Mesendoderm (in vitro differentiated cells): ENCODE data around the gene DUSP7.

Experiments
- DNase-seq: peaks from one replicate; pipeline ENCODE4 v3.0.0; 2013
- H2AK5ac ChIP-seq: 2 replicates; pipeline ENCODE4 v1.6.1; 2013; ENCODE audit warnings: low read length, inconsistent platforms
- H2BK120ac ChIP-seq: 2 replicates; pipeline ENCODE4 v1.6.1; 2013; ENCODE audit warnings: low read depth, mild to moderate bottlenecking, low read length, moderate library complexity, mixed read lengths
- H2BK15ac ChIP-seq: replicated peaks from 2 replicates; pipeline ENCODE4 v1.6.1; 2013; ENCODE audit warnings: low read depth, mild to moderate bottlenecking, moderate library complexity
- H2BK5ac ChIP-seq: 2 replicates; pipeline ENCODE4 v1.6.1; 2013; ENCODE audit warnings: low read length, inconsistent platforms
- H3K18ac ChIP-seq: 2 replicates; pipeline ENCODE4 v1.6.1; 2013; ENCODE audit warnings: mild to moderate bottlenecking, low read length, mixed read lengths
- H3K23ac ChIP-seq: one replicate; pipeline ENCODE4 v1.6.1; 2013; ENCODE audit warnings: low read length
- H3K27ac ChIP-seq: 2 replicates; pipeline ENCODE4 v1.5.1; 2013; ENCODE audit warnings: low read depth, mild to moderate bottlenecking, inconsistent platforms, low read length, moderate library complexity
- H3K27me3 ChIP-seq: 2 replicates; pipeline ENCODE4 v1.6.1; 2013; ENCODE audit warnings: low read length, control low read depth, mild to moderate bottlenecking, inconsistent platforms; ENCODE audit not compliant: insufficient read depth, poor library complexity
- H3K36me3 ChIP-seq: 2 replicates; pipeline ENCODE4 v1.6.1; 2013; ENCODE audit warnings: low read length, inconsistent platforms; ENCODE audit not compliant: control insufficient read depth, insufficient read depth
- H3K4ac ChIP-seq: one replicate; pipeline ENCODE4 v1.6.1; 2013; ENCODE audit warnings: low read depth, mild to moderate bottlenecking, low read length, moderate library complexity
- H3K4me1 ChIP-seq: 2 replicates; pipeline ENCODE4 v1.6.1; 2013; ENCODE audit warnings: low read depth, low read length, inconsistent platforms; ENCODE audit not compliant: control insufficient read depth
- H3K4me2 ChIP-seq: 2 replicates; pipeline ENCODE4 v1.6.1; 2013; ENCODE audit warnings: low read length
- H3K4me3 ChIP-seq: 2 replicates; pipeline ENCODE4 v1.5.1; 2013; ENCODE audit warnings: mild to moderate bottlenecking, low read length
- H3K56ac ChIP-seq: one replicate; pipeline ENCODE4 v1.6.1; 2013; ENCODE audit warnings: low read length
- H3K79me1 ChIP-seq: 2 replicates; pipeline ENCODE4 v1.6.1; 2013; ENCODE audit warnings: low read length, inconsistent platforms
- H3K79me2 ChIP-seq: 2 replicates; pipeline ENCODE4 v1.6.1; 2013; ENCODE audit warnings: mild to moderate bottlenecking, low read length; ENCODE audit not compliant: control insufficient read depth, insufficient read depth
- H3K9ac ChIP-seq: 2 replicates; pipeline ENCODE4 v1.6.1; 2013; ENCODE audit warnings: low read length, inconsistent platforms
- H4K5ac ChIP-seq: one replicate; pipeline ENCODE4 v1.6.1; 2013; ENCODE audit warnings: low read length
- H4K8ac ChIP-seq: one replicate; pipeline ENCODE4 v1.6.1; 2013; ENCODE audit warnings: low read depth, mild to moderate bottlenecking, control low read depth, low read length, moderate library complexity
- WGBS: extraction: QIAGEN DNeasy Blood & Tissue Kit; methylation state at CpG from one replicate; pipeline ENCODE4 v1.1.7; 2013; ENCODE audit warnings: low lambda C conversion rate, missing lambda C conversion rate; ENCODE audit not compliant: insufficient coverage; ENCODE audit errors: extremely low coverage; 5-methylcytosine and 5-hydroxymethylcytosine counted together

The DUSP7 gene

DNA sequence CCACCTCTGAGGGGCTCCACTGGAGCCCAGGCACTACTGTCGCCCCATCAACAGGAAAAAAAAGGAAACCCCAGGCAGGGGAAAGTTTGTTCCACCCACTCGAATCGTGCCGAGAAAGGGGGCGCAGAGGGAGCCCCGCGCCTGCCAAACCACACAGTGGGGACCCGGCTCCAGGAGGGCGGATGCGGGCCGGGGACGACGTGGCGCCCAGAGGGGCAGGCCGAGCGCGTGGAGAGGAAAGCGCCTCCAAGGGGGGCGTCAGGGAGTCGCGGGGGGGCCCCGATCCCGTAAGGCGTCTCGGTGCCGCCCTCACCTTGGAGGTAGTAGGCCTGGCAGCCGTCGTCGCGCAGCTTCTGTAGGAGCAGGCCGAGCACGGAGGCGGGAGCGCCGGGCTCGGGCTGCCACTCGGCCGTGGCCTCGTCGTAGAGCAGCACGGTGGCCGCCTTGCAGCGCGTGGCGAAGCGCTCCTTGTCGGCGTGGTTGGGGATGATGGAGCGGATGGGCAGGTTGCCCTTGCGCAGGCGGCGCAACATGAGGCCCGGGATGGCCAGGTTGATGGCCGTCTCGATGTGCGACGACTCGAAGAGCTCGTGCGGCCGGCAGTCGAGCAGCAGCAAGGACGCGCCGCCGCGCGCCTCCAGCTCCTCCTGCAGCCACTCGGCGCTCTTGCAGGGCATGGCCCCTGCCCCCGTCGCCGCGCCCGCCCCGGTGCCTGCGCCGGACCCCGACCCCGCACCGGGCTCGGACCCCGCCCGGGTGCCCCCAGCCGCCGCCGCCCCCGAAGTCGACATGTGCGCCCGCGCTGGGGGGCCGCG lies 627 bp downstream of the DUSP7 start:
- H3K4me1 ChIP-seq = peaks cover 5% of the 10 kb centered on the region
- no peaks in the 10 kb centered on the region for H3K27me3 ChIP-seq
- H3K4me3 ChIP-seq = peak overlapping the region; percentile 78
- H3K79me2 ChIP-seq = no peaks in the 10 kb centered on the region
- H3K27ac ChIP-seq = no peak overlapping the region
- H3K23ac ChIP-seq = peak overlapping the region; percentile 30
- H4K5ac ChIP-seq = no peak overlapping the region
- H2AK5ac ChIP-seq = no peak overlapping the region
- DNase-seq = peak; percentile 87
- no CpG with 5 or more reads among the region's 94 CpGs for WGBS
- peak overlapping the region; percentile 71 for H3K4me2 ChIP-seq
- peak overlapping the region; percentile 2 for H2BK120ac ChIP-seq
- no peak overlapping the region for H4K8ac ChIP-seq
- peaks cover 8% of the 10 kb centered on the region for H3K79me1 ChIP-seq
- H2BK5ac ChIP-seq = no peak overlapping the region
- H2BK15ac ChIP-seq = no peak overlapping the region
- peak overlapping the region; percentile 75 for H3K9ac ChIP-seq
- peaks cover 6% of the 10 kb centered on the region for H3K36me3 ChIP-seq
- peak overlapping the region; percentile 34 for H3K18ac ChIP-seq
- peak overlapping the region; percentile 19 for H3K4ac ChIP-seq
- H3K56ac ChIP-seq = peak overlapping the region; percentile 92

GRCh38 chr3:52054661-52055511 lies 1.5 kb downstream of the DUSP7 start:
- peaks cover 8% of the 10 kb centered on the region for H3K79me1 ChIP-seq
- peak; percentile 35 for DNase-seq
- H4K8ac ChIP-seq = no peak overlapping the region
- peaks cover 10% of the 10 kb centered on the region for H3K36me3 ChIP-seq
- peaks cover 5% of the 10 kb centered on the region for H3K4me1 ChIP-seq
- no peak overlapping the region for H3K27ac ChIP-seq
- H3K4me2 ChIP-seq = peak overlapping the region; percentile 71
- peak overlapping the region; percentile 75 for H3K9ac ChIP-seq
- H3K18ac ChIP-seq = no peak overlapping the region
- H3K56ac ChIP-seq = peak overlapping the region; percentile 92
- peak overlapping the region; percentile 18 for H3K4ac ChIP-seq
- H2BK5ac ChIP-seq = no peak overlapping the region
- no peak overlapping the region for H4K5ac ChIP-seq
- no CpG with 5 or more reads among the region's 26 CpGs for WGBS
- H3K79me2 ChIP-seq = no peaks in the 10 kb centered on the region
- H3K4me3 ChIP-seq = peak overlapping the region; percentile 78
- H2AK5ac ChIP-seq = no peak overlapping the region
- no peak overlapping the region for H2BK120ac ChIP-seq
- peak overlapping the region; percentile 30 for H3K23ac ChIP-seq
- no peak overlapping the region for H2BK15ac ChIP-seq
- H3K27me3 ChIP-seq = no peaks in the 10 kb centered on the region

DNA sequence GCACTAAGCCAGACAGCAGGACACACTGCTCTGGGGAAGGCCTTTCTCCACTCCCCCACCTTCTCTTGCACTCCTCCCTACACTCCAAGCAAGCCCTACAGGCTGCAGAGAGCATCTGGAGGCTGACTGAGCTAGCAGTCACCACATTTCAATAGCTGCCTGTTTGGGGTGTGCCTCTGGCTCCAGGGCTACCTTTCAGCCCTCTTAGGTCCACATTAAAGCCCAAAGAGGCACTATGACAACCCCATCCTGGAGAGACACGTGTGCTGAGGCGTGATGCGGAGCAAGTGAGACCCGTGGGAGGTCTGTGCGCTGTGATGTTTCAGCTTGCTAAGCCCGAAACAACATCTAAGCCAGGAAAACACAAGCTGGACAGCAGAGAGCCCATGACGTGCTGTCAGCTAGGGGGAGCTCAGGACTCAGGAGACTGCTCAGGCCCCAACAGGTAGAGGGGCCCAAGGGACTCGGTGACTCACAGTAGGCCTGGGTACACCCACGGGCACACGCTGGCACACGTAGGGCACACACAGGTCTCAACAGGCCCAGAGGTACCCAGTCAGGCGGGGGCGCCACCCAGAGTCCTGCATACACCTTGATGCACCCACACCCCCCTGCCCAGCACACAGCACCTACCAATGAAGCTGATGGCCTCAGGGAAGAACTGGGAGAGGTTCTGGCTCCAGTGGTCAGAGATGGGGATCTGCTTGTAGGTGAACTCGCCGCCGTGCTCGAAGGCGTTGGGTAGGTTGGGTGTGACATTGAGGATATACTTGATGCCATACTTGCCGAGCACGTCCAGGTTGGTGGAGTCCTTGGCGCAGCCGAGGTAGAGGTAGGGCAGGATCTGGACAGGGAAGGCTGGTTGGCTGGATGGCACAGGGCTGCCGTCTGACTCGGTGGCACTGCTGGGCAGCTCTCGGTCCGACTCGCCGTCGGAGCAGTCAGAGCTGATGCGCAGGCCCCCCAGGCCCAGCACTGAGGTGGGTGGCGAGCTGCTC lies 2.8 kb downstream of the DUSP7 start:
- Histone ChIP-seq H3K36me3 (peaks cover 10% of the 10 kb centered on the region), H3K18ac (no peak overlapping the region), H2AK5ac (no peak overlapping the region), H3K27ac (no peak overlapping the region), H3K79me2 (no peaks in the 10 kb centered on the region), H3K23ac (no peak overlapping the region), H4K5ac (no peak overlapping the region), H3K56ac (peak overlapping the region; percentile 80), H2BK5ac (no peak overlapping the region), H4K8ac (no peak overlapping the region), H3K79me1 (peaks cover 8% of the 10 kb centered on the region), H2BK120ac (no peak overlapping the region), H3K27me3 (no peaks in the 10 kb centered on the region), H3K4me2 (no peak overlapping the region), H3K4me3 (no peak overlapping the region), H3K4me1 (peaks cover 5% of the 10 kb centered on the region), H3K9ac (peak overlapping the region; percentile 37), H2BK15ac (no peak overlapping the region), H3K4ac (no peak overlapping the region)
- peak; percentile 38 for DNase-seq
- WGBS = no CpG with 5 or more reads among the region's 31 CpGs

- Histone ChIP-seq H2BK5ac (no peak overlapping the region), H3K23ac (no peak overlapping the region), H3K9ac (peak overlapping the region; percentile 37), H4K8ac (no peak overlapping the region), H3K36me3 (peaks cover 10% of the 10 kb centered on the region), H3K56ac (peak overlapping the region; percentile 80), H3K27ac (no peak overlapping the region), H3K4me1 (peaks cover 5% of the 10 kb centered on the region), H3K4ac (no peak overlapping the region), H3K4me3 (no peak overlapping the region), H3K27me3 (no peaks in the 10 kb centered on the region), H3K4me2 (peak overlapping the region; percentile 14), H3K79me2 (no peaks in the 10 kb centered on the region), H2BK15ac (no peak overlapping the region), H3K79me1 (peaks cover 8% of the 10 kb centered on the region), H4K5ac (no peak overlapping the region), H3K18ac (no peak overlapping the region), H2BK120ac (no peak overlapping the region), H2AK5ac (no peak overlapping the region)
- peak; percentile 91 for DNase-seq
- WGBS = no CpG with 5 or more reads among the region's 10 CpGs
These were observed 3.5 kb downstream of the DUSP7 start for GRCh38 chr3:52052831-52053306.

DNA sequence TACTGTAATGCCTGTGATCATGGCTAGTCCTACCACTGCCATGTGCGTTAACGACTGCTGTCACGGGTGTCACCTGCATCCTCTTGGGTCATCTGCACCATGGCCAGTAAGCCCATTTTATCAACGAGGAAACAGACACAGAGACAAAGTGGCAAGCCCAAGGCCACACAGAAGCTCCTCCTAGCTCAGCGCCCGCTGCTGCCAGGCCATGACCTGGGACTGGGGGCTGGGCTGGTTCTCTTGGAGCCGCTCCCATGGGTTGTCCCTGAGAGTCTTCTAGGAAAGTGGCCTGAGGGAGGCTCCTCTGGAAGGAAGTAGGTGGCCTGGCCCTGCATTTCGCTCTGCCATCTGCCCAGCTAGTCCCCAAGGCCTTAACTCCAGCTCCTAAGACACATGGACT lies 4.9 kb downstream of the DUSP7 start:
- Histone ChIP-seq H3K4me1 (peaks cover 5% of the 10 kb centered on the region), H2BK15ac (no peak overlapping the region), H3K79me2 (no peaks in the 10 kb centered on the region), H3K27me3 (no peaks in the 10 kb centered on the region), H3K23ac (no peak overlapping the region), H4K5ac (no peak overlapping the region), H2BK5ac (no peak overlapping the region), H2BK120ac (no peak overlapping the region), H3K27ac (no peak overlapping the region), H3K9ac (no peak overlapping the region), H3K4ac (no peak overlapping the region), H2AK5ac (no peak overlapping the region), H3K18ac (no peak overlapping the region), H3K79me1 (peaks cover 8% of the 10 kb centered on the region), H3K4me2 (no peak overlapping the region), H3K56ac (no peak overlapping the region), H3K36me3 (peaks cover 10% of the 10 kb centered on the region), H3K4me3 (no peak overlapping the region), H4K8ac (no peak overlapping the region)
- no peak for DNase-seq
- no CpG with 5 or more reads among the region's 8 CpGs for WGBS
